22Rv1 (cell line): Measurements from ENCODE around the gene IQSEC1.

Experiments used
- ZFX ChIP-seq: fragments of 450-650 bp; IDR thresholded peaks from 2 replicates; pipeline ENCODE4 v1.6.1; 2017; ENCODE audit warnings: antibody characterized with exemption, borderline replicate concordance
- TF ChIP-seq, protein P1 (sequence below): fragments of 450-650 bp; IDR thresholded peaks from 2 replicates; pipeline ENCODE4 v1.5.1; 2017; ENCODE audit warnings: mild to moderate bottlenecking

DNA sequence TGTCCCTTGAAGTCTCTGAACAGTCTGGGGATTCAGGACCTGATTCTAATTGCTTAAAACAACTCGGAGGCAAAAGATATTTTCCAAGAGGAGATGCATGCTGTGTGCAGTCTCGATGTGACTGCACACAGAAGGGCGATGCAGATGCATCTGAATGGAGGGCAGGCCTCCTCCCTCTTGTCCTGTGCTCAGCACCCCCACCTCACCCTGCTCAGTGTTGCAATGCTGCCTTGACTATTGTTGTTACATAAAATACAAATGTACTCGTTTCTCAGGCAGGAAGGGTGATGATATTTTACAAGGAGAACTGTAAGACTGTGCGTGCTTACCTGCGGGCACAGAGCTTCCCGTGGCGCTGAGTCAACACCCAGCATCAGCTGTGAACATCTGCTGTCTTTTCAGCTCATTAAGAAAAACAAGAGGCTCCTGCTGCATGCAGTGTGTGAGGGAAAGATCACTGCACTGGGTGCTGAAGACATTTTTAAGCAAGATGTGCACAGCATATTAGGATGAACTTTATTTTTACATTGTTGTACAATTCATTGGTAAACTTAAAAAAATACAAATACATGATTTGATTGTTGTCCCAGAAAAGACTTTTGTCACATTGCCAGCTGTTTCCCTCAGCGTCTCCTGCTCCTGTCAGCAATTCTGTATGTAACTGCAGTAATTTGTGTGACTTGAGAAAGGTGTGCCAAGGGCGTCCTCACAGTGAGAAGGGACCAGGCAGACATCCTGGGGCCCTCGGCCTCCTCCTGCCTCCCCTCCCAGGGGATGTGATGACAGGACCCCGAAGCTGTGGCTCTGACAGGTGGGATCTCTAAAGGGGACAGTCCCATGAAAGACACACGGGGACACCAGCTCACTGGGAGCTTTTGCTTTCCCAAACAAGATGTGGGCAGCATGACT, 175.6 kb downstream of the IQSEC1 start:
- TF ChIP-seq, protein P1, sequence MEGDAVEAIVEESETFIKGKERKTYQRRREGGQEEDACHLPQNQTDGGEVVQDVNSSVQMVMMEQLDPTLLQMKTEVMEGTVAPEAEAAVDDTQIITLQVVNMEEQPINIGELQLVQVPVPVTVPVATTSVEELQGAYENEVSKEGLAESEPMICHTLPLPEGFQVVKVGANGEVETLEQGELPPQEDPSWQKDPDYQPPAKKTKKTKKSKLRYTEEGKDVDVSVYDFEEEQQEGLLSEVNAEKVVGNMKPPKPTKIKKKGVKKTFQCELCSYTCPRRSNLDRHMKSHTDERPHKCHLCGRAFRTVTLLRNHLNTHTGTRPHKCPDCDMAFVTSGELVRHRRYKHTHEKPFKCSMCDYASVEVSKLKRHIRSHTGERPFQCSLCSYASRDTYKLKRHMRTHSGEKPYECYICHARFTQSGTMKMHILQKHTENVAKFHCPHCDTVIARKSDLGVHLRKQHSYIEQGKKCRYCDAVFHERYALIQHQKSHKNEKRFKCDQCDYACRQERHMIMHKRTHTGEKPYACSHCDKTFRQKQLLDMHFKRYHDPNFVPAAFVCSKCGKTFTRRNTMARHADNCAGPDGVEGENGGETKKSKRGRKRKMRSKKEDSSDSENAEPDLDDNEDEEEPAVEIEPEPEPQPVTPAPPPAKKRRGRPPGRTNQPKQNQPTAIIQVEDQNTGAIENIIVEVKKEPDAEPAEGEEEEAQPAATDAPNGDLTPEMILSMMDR, result no peak
- TF ChIP-seq ZFX, result no peak
